ENCODE measurements around the gene ABCA5. TPM values are rescaled to one million over a fixed set of nuclear protein-coding genes. Genes with fewer than 3 reads are reported as not detected.

The ABCA5 gene
- total RNA-seq, 1 experiment from 2014 or later: 4.5 TPM

- Histone ChIP-seq H3K9me3 (ENCODE audit: control insufficient read depth, low read depth, low read length) (no peaks in the 10 kb centered on the region), H3K9ac (ENCODE audit: extremely low read depth, insufficient read length, low read length) (no peak overlapping the region), H3T11ph (ENCODE audit: low read length) (no peak overlapping the region), H2BK5ac (ENCODE audit: insufficient read length, low read length) (no peak overlapping the region), H4K91ac (ENCODE audit: insufficient read length, low read depth, low read length) (no peak overlapping the region), H2BK12ac (ENCODE audit: insufficient read length, low read depth, low read length) (no peak overlapping the region), H3K79me2 (ENCODE audit: insufficient read depth, low read length) (no peaks in the 10 kb centered on the region), H3K4ac (ENCODE audit: low read depth, low read length) (no peak overlapping the region), H2BK15ac (ENCODE audit: low read depth, low read length) (no peak overlapping the region), H3K27ac (ENCODE audit: insufficient read length, low read depth, low read length) (no peak overlapping the region), H3K18ac (ENCODE audit: insufficient read length, low read depth, low read length) (no peak overlapping the region), H3K23ac (ENCODE audit: insufficient read length, low read depth, low read length) (no peak overlapping the region), H2AFZ (ENCODE audit: low read length) (no peak overlapping the region), H3K27me3 (ENCODE audit: insufficient read depth, low read length) (no peaks in the 10 kb centered on the region), H4K5ac (ENCODE audit: insufficient read length, low read depth, low read length) (no peak overlapping the region), H3K4me2 (ENCODE audit: insufficient read depth, insufficient read length, low read length) (no peak overlapping the region), H2BK120ac (ENCODE audit: low read depth, low read length, poor library complexity, severe bottlenecking) (no peak overlapping the region), H4K20me1 (ENCODE audit: control insufficient read depth, insufficient read depth, insufficient read length) (no peaks in the 10 kb centered on the region), H2AK5ac (ENCODE audit: insufficient read length, low read length) (no peak overlapping the region), H3K23me2 (ENCODE audit: insufficient read length, low read depth, low read length, poor library complexity, severe bottlenecking) (no peaks in the 10 kb centered on the region), H4K8ac (replicated peaks; ENCODE audit: insufficient read length, low read depth, low read length) (no peak overlapping the region), H3K79me1 (ENCODE audit: insufficient read depth, low read depth, low read length, poor library complexity, severe bottlenecking) (no peaks in the 10 kb centered on the region), H3K4me1 (ENCODE audit: insufficient read depth, low read length) (no peaks in the 10 kb centered on the region), H3K14ac (ENCODE audit: insufficient read depth, low read length) (no peak overlapping the region), H2BK20ac (ENCODE audit: low read depth, low read length, poor library complexity, severe bottlenecking) (no peak overlapping the region), H3K56ac (ENCODE audit: insufficient read length, low read depth, low read length) (no peak overlapping the region)
- H3K4me1 Mint-ChIP-seq: no peaks in the 10 kb centered on the region
- H3K36me3 Mint-ChIP-seq (ENCODE audit: insufficient read depth in 1 of 3, low read depth in 3 of 3): no peaks in the 10 kb centered on the region
- no peaks in the 10 kb centered on the region for H3K9me3 Mint-ChIP-seq
- no peak overlapping the region for H3K27ac Mint-ChIP-seq
- no peak for DNase-seq
- WGBS (ENCODE audit: extremely low coverage, insufficient read length, low lambda C conversion rate): no CpG with 5 or more reads among the region's 1 CpG
- no peak for TF ChIP-seq CTCF (conservative IDR thresholded peaks at IDR 0.05)
- H3K27me3 Mint-ChIP-seq (ENCODE audit: low read depth): no peaks in the 10 kb centered on the region
- no peak overlapping the region for H3K4me3 Mint-ChIP-seq
These were observed 72.7 kb downstream of the ABCA5 start for GRCh38 chr17:69254187-69254586.

Measured in H9 (cell line).